ENCODE measurements around the gene RBL1. TPM values are rescaled to one million over a fixed set of nuclear protein-coding genes. Genes with fewer than 3 reads are reported as not detected.
"Not testable (repeated sequence)": the region's sequence is repeated elsewhere in the genome, so short reads cannot be mapped to it uniquely, and the experiment has no call there.

The RBL1 gene
- total and polyA plus RNA-seq, 12 donors: 0.97 to 6.5 (median 3.8) TPM

DNA sequence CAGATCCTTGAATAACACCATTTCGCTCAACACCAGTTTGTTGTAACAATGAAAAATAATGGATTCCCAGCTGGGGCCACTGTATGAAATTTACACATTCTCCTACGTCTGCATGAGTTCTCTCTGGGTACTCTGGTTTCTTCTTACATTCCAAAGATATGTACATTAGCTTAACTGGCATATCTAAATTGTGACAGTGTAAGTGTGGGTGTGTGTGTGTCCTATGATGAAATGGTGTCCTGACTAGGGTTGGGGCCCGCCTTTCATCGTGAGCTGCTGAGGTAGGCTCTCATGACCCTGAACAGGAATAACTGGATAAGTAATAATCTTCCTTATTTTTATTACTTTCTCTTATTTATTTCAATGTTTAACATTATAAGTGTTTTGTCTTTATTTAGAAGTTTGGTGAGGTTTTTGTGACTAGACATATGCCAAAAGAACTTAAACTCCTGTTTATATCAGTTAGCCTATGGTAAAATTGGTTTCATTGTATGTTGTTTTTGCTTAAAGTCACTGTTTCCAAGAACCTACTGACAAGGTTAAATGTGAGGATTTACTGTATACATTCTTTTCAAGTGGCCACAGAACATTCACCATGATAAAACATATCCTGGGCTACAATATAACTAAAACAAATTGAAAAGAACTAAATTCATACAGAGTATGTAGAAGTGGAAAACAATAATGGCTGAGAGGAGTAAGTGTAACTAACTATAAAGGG is 42.4 kb downstream of the RBL1 start:
- ATAC-seq (no peak), DNase-seq (no peak)
- 97 to 98% methylated on average over 4 of the region's 4 CpGs for WGBS, 2 donors
- Histone ChIP-seq H3K4me1 (no peaks in the 10 kb centered on the region), H3K27me3 (no peaks in the 10 kb centered on the region), H3K27ac (no peak overlapping the region), H3K36me3 (peaks cover 0 to 77% (median 8%) of the 10 kb centered on the region in 9 donors), H3K4me3 (no peak overlapping the region), H3K9me3 (no peaks in the 10 kb centered on the region)
- TF ChIP-seq, protein P1, sequence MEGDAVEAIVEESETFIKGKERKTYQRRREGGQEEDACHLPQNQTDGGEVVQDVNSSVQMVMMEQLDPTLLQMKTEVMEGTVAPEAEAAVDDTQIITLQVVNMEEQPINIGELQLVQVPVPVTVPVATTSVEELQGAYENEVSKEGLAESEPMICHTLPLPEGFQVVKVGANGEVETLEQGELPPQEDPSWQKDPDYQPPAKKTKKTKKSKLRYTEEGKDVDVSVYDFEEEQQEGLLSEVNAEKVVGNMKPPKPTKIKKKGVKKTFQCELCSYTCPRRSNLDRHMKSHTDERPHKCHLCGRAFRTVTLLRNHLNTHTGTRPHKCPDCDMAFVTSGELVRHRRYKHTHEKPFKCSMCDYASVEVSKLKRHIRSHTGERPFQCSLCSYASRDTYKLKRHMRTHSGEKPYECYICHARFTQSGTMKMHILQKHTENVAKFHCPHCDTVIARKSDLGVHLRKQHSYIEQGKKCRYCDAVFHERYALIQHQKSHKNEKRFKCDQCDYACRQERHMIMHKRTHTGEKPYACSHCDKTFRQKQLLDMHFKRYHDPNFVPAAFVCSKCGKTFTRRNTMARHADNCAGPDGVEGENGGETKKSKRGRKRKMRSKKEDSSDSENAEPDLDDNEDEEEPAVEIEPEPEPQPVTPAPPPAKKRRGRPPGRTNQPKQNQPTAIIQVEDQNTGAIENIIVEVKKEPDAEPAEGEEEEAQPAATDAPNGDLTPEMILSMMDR (IDR thresholded peaks at IDR 0.05): no peak
- intact Hi-C loops (cut with DNase I): no loop called here

DNA sequence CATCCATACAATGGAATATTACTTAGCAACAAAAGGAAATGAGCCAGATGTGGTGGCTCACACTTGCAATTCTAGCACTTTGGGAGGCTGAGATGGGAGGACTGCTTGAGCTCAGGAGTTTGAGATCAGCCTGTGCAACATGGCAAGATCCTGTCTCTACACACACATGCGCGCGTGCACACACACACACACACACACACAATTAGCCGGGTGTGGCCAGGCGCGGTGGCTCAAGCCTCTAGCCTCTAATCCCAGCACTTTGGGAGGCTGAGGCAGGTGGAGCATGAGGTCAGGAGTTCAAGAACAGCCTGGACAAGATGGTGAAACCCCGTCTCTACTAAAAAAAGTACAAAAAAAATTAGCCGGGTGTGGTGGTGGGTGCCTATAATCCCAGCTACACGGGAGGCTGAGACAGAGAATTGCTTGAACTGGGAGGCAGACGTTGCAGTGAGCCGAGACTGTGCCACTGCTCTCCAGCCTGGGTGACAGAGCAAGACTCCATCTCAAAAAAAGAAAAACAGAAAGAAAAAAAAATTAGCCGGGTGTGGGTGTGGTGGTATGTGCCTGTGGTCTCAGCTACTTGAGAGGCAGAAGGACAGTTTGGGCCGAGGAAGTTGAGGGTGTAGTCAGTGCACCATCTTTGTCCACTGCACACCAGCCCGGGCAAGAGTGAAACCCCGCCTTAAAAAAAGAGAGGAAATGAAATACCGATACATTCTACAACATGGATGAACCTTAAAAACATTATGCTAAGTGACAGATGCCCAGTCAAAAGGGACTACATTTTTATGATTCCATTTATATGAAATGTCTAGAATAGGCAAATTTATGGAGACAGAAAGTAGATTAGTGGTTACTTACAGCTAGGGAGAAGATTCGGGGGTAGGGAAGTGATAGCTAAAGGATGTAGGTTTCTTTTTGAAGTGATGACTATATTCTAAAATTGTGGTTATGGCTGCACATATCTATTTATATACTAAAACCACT is 52.5 kb downstream of the RBL1 start:
- DNase-seq (no peak), ATAC-seq (no peak)
- Histone ChIP-seq H3K27ac (peak overlapping the region in 1 of 10 donors; percentile 59), H3K4me3 (peak overlapping the region in 1 of 10 donors; percentile 41), H3K27me3 (no peaks in the 10 kb centered on the region), H3K4me1 (peaks cover 0 to 7% (median 0%) of the 10 kb centered on the region in 9 donors), H3K36me3 (peaks cover 0 to 93% (median 3%) of the 10 kb centered on the region in 9 donors), H3K9me3 (no peaks in the 10 kb centered on the region)
- TF ChIP-seq, protein P1 (IDR thresholded peaks at IDR 0.05): no peak
- 94 to 95% methylated on average over 17 of the region's 17 CpGs for WGBS, 2 donors
- intact Hi-C loops (cut with DNase I): no loop called here

DNA sequence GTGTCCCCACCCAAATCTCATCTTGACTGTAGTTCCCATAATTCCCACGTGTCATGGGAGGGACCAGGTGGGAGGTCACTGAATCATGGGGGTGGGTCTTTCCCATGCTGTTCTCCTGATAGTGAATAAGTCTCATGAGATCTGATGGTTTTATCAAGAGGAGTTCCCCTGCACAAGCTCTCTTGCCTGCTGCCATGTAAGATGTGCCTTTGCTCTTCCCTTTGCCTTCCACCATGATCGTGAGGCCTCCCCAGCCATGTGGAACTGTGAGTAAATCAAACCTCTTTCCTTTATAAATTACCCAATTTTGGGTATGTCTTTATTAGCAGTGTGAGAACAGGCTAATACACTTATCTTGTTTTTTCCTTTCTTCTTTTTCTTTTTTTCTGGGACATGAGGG is 56.4 kb downstream of the RBL1 start:
- whole genome bisulfite sequencing, 2 donors: 91 to 100% methylated on average over 2 of the region's 2 CpGs
- peaks cover 0 to 77% (median 4%) of the 10 kb centered on the region in 9 donors for H3K36me3 ChIP-seq
- H3K4me1 ChIP-seq; H3K9me3 ChIP-seq; H3K27me3 ChIP-seq; intact Hi-C loops (cut with DNase I); ATAC-seq; DNase-seq; H3K4me3 ChIP-seq; H3K27ac ChIP-seq: not testable (repeated sequence)

DNA sequence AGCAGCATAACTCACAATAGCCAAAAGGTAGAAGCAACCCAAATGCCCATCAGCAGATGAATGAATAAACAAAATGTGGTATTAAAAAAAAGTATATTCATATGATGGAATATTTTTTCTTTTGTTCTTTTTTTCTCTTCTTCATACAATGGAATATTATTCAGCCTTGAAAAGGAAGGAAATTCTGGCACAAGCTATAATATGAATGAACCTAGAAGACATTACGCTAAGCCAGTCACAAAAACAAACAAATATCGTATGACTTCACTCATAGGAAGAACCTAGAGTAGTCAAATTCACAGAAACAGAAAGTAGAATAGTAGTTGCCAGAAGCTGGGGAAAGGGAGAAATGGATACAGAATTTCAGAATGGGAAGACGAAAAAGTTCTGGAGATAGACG is 63.7 kb downstream of the RBL1 start:
- WGBS, 2 donors: 97 to 99% methylated on average over 4 of the region's 4 CpGs
- Histone ChIP-seq H3K27me3 (no peaks in the 10 kb centered on the region), H3K36me3 (peaks cover 0 to 82% (median 12%) of the 10 kb centered on the region in 9 donors), H3K27ac (no peak overlapping the region), H3K4me1 (no peaks in the 10 kb centered on the region), H3K9me3 (peaks cover 0 to 27% (median 0%) of the 10 kb centered on the region in 11 donors), H3K4me3 (no peak overlapping the region)
- DNase-seq: no peak
- intact Hi-C loops (cut with DNase I): no loop called here
- ATAC-seq: no peak
- TF ChIP-seq, protein P1 (IDR thresholded peaks at IDR 0.05): no peak

Measured in heart right ventricle (tissue), 16 donors.